ENCODE data around the gene FBXO21.

Gene FBXO21

DNA sequence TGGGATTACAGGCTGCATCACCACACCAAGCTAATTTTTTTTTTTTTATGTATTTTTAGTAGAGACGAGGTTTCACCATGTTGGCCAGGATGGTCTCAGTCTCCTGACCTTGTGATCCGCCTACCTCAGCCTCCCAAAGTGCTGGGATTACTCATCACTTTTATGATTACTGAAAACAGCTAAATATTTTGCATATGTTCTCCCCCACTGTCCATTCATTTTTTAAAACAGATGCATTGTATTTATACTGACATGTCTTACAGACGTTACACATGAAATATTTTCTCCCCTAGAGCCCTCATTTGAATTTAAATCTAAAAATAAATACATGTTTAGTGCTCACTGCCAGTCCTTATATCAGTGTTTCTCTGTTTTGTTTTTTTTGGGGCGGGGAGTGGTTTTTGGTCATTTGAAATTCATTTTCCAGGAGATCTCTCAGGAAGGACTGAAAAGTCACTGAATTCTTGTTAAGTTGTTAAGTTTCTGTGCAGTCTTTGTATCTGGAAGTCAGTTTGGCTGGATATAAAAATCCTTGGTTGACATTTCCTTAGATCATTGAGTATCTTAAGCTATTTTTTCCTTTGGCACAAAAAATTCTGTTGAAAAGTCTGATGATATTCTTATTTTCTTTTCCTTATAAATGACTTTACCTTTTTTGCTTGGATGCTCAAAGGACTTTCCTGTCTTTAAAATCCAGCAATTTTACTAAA is 9.4 kb downstream of the FBXO21 start:
- no peak for DNase-seq
- no peaks in the 10 kb centered on the region for H3K9me3 ChIP-seq
- peaks cover 79% of the 10 kb centered on the region for H3K36me3 ChIP-seq
- no peaks in the 10 kb centered on the region for H3K4me1 ChIP-seq
- TF ChIP-seq, protein P1, sequence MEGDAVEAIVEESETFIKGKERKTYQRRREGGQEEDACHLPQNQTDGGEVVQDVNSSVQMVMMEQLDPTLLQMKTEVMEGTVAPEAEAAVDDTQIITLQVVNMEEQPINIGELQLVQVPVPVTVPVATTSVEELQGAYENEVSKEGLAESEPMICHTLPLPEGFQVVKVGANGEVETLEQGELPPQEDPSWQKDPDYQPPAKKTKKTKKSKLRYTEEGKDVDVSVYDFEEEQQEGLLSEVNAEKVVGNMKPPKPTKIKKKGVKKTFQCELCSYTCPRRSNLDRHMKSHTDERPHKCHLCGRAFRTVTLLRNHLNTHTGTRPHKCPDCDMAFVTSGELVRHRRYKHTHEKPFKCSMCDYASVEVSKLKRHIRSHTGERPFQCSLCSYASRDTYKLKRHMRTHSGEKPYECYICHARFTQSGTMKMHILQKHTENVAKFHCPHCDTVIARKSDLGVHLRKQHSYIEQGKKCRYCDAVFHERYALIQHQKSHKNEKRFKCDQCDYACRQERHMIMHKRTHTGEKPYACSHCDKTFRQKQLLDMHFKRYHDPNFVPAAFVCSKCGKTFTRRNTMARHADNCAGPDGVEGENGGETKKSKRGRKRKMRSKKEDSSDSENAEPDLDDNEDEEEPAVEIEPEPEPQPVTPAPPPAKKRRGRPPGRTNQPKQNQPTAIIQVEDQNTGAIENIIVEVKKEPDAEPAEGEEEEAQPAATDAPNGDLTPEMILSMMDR (IDR thresholded peaks at IDR 0.05; ENCODE audit: low read depth, low read length) = no peak
- H3K4me3 ChIP-seq (ENCODE audit: low read depth, low read length) = no peak overlapping the region
- H3K27me3 ChIP-seq = no peaks in the 10 kb centered on the region

DNA sequence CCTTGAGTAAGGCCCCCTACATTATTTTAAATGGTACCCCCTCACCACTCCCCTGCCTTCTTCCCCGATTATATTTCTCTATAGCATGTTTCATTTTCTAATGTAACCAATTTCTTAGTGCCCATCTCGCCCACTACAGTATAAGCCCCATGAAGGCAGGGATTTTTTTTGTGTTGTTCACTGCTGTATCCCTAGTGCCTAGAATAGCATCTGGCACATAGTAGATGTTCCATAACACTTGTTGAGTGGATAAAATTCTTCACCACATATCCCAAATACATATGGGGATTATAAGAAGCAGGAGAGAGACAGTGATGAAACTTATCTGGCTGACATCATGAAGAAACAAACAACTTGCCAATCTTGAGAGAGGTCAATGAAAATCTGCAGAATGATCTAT is 11.5 kb downstream of the FBXO21 start:
- Histone ChIP-seq H3K4me1 (no peaks in the 10 kb centered on the region), H3K36me3 (peaks cover 84% of the 10 kb centered on the region), H3K27me3 (no peaks in the 10 kb centered on the region), H3K4me3 (ENCODE audit: low read depth, low read length) (no peak overlapping the region), H3K9me3 (no peaks in the 10 kb centered on the region)
- TF ChIP-seq, protein P1 (IDR thresholded peaks at IDR 0.05; ENCODE audit: low read depth, low read length) = no peak
- DNase-seq = no peak

DNA sequence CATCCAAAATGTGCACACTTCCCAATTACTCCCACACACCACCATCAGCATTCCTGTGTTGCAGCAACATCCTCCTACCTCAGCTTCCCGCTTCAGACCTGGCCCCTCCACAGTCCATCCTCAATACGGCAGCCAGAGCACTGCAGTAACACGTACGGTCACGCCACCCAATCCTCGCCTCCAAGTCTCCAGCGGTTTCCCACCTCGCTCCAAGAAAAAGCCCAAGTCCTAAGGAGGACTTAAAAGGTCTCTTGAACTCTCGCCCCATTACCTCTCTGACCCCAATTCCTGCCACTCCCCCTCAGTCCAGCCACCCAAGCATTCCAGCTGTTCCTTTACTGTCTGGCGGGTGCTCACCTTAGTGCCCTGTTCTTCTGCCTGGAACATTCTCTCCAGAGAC is 12.0 kb downstream of the FBXO21 start:
- DNase-seq = no peak
- no peaks in the 10 kb centered on the region for H3K4me1 ChIP-seq
- peaks cover 85% of the 10 kb centered on the region for H3K36me3 ChIP-seq
- H3K4me3 ChIP-seq (ENCODE audit: low read depth, low read length) = no peak overlapping the region
- H3K9me3 ChIP-seq = no peaks in the 10 kb centered on the region
- H3K27me3 ChIP-seq = no peaks in the 10 kb centered on the region
- TF ChIP-seq, protein P1 (IDR thresholded peaks at IDR 0.05; ENCODE audit: low read depth, low read length) = no peak

DNA sequence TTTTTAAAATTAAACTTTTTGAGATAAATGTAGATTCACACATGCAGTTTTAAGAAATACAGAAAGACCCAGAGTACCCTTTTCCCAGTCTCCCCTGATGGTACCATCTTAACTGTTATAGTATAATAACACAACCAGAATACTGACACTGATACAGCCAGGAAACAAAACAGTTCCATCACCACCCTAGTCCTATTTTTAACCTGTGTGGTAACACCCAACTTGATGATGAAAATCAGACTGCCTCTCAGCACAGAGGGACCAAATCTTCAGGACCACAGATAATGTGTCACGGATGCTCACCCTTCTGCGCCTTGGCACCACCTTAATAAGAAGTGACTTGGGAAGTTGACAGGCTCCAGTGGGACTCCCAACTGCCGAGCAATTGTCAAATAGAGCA is 18.1 kb downstream of the FBXO21 start:
- Histone ChIP-seq H3K36me3 (peaks cover 89% of the 10 kb centered on the region), H3K27me3 (no peaks in the 10 kb centered on the region), H3K9me3 (no peaks in the 10 kb centered on the region), H3K4me3 (ENCODE audit: low read depth, low read length) (no peak overlapping the region), H3K4me1 (no peaks in the 10 kb centered on the region)
- TF ChIP-seq, protein P1 (IDR thresholded peaks at IDR 0.05; ENCODE audit: low read depth, low read length) = no peak
- no peak for DNase-seq

DNA sequence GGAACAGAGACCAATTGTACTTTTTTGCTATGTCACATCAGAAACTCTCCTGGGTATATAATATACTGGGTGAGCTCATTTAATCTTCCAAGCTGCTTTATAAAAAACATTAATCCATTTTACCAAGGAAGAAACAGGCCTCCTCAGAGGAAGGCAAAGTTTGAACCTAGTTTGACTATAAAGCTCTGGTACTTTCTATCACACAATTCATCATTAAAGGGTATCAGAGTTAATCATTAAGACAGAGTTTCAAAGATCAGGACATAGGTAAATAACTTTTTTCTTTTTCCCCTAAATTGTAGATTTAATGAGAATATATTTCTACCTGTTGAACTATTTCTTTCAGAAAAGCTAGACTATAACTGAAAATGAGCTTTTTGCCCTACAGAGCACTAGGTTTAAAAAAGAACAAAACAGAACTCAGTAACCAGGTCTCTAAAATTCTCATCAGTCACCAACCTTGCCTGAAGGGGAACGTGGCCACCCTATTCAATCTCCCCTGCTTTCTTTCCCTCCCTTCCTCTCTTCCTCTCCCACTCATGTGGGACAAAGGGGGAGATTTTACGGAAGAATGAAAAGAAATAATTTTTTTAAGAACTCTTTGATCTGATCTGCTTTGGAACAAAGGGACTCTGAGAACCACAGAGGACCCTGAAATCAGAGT is 18.6 kb downstream of the FBXO21 start:
- Histone ChIP-seq H3K27me3 (no peaks in the 10 kb centered on the region), H3K4me1 (no peaks in the 10 kb centered on the region), H3K9me3 (no peaks in the 10 kb centered on the region), H3K4me3 (ENCODE audit: low read depth, low read length) (no peak overlapping the region), H3K36me3 (peaks cover 89% of the 10 kb centered on the region)
- no peak for DNase-seq
- TF ChIP-seq, protein P1 (IDR thresholded peaks at IDR 0.05; ENCODE audit: low read depth, low read length) = no peak

DNA sequence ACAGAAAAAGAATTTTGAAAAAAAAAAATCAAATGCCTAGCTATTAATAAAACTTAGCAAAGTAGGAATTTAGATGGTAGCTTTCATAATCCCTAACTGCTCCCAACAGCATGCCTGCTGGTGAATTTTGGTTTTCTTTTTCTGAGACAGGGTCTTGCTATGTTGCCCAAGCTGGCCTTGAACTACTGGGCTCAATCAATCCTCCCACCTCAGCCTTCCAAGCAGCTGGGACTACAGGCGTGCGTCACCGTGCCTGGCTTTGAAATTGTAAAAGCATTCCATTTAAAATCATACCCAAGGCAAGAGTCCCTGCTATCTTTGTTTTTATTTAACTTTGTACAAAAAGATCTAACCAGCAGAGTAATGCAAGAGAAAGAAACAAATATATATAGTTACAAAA is 20.7 kb downstream of the FBXO21 start:
- no peaks in the 10 kb centered on the region for H3K4me1 ChIP-seq
- TF ChIP-seq, protein P1 (IDR thresholded peaks at IDR 0.05; ENCODE audit: low read depth, low read length) = no peak
- H3K9me3 ChIP-seq = no peaks in the 10 kb centered on the region
- peaks cover 87% of the 10 kb centered on the region for H3K36me3 ChIP-seq
- H3K4me3 ChIP-seq (ENCODE audit: low read depth, low read length) = no peak overlapping the region
- no peaks in the 10 kb centered on the region for H3K27me3 ChIP-seq
- no peak for DNase-seq
